Breast epithelium (tissue), 4 donors: ENCODE results near the gene DCLRE1B. TPM values are rescaled to one million over a fixed set of nuclear protein-coding genes. Genes with fewer than 3 reads are reported as not detected.
A peak's percentile ranks its signal among the peaks of the same experiment; 100 is the strongest.
"Not testable (repeated sequence)": the region's sequence is repeated elsewhere in the genome, so short reads cannot be mapped to it uniquely, and the experiment has no call there.

Source experiments
- DNase-seq, 2 donors: peaks; one replicate each; pipeline ENCODE4 v3.0.0-alpha.2; 2019; ENCODE audit warnings: low spot score in 2 of 2
- H3K27ac ChIP-seq, 2 donors: fragments of 200-600 bp; sonication (generic) in 1 of 2; one replicate each; pipeline ENCODE4 v1.5.1; 2016 to 2019; ENCODE audit warnings: mild to moderate bottlenecking in 1 of 2
- H3K27me3 ChIP-seq, 2 donors: fragments of 200-600 bp; sonication (generic) in 1 of 2; one replicate each; pipeline versions ENCODE4 v1.5.1 to v1.6.0; 2017 to 2019; ENCODE audit warnings: control low read depth in 1 of 2, mild to moderate bottlenecking in 1 of 2
- H3K36me3 ChIP-seq: fragments of 200-600 bp; one replicate; pipeline ENCODE4 v1.5.1; 2019
- H3K4me1 ChIP-seq, 2 donors: fragments of 200-600 bp; sonication (generic); one replicate each; pipeline ENCODE4 v1.5.1; 2016 to 2019; ENCODE audit warnings: control low read depth in 1 of 2
- H3K4me3 ChIP-seq, 3 donors: fragments of 200-600 bp; sonication (generic); 1 replicate in 2 of 3; 2 replicates in 1 of 3; pipeline ENCODE4 v1.5.1; 2016 to 2019; ENCODE audit warnings: mild to moderate bottlenecking in 3 of 3, moderate library complexity in 2 of 3
- H3K9me3 ChIP-seq, 2 donors: fragments of 200-600 bp; sonication (generic) in 1 of 2; one replicate each; pipeline ENCODE4 v1.5.1; 2016 to 2019; ENCODE audit warnings: control low read depth in 1 of 2
- CTCF ChIP-seq, 3 donors: fragments of 450-650 bp; IDR thresholded peaks; one replicate each; pipeline ENCODE4 v1.5.1; 2016 to 2017; ENCODE audit warnings: antibody characterized with exemption in 3 of 3, mild to moderate bottlenecking in 3 of 3, moderate library complexity in 3 of 3
- POLR2A ChIP-seq: fragments of 450-650 bp; IDR thresholded peaks from one replicate; pipeline ENCODE4 v1.6.1; 2016; ENCODE audit warnings: antibody characterized with exemption, mild to moderate bottlenecking, moderate library complexity
- POLR2AphosphoS5 ChIP-seq, 3 donors: sonication (generic); formaldehyde crosslinking; IDR thresholded peaks; one replicate each; pipeline ENCODE4 v1.6.1; 2017; ENCODE audit warnings: antibody characterized with exemption in 3 of 3
- intact Hi-C: fragments of 100-400 bp; cut with DNase I; formaldehyde crosslinking; loops from one replicate; pipeline ENCODE4 v1.15.1; 2023; ENCODE audit warnings: low total_unique reads
- total RNA-seq, 3 donors: library from RNA; depleted of rRNA; stranded (reverse); fragments of >200 nt; gene quantifications; one replicate each; pipeline ENCODE4 v1.1.0, GENCODE V29; 2016

The DCLRE1B gene
- total RNA-seq, 3 donors from 2014 or later, result 3.3 to 6.2 (median 3.5) TPM

GRCh38 chr1:113947388-113948107, 42.4 kb downstream of the DCLRE1B start:
- Histone ChIP-seq H3K9me3 (no peaks in the 10 kb centered on the region), H3K27me3 (no peaks in the 10 kb centered on the region), H3K4me3 (peak overlapping the region in 1 of 3 donors; percentile 6), H3K4me1 (no peaks in the 10 kb centered on the region), H3K36me3 (no peaks in the 10 kb centered on the region), H3K27ac (peak overlapping the region; percentile 31 to 60)
- no peak for DNase-seq
- intact Hi-C loops, result no loop called here
- TF ChIP-seq CTCF (IDR thresholded peaks at IDR 0.05) (no peak), POLR2AphosphoS5 (IDR thresholded peaks at IDR 0.05) (no peak), POLR2A (no peak)

GRCh38 chr1:113948151-113948550, 43.0 kb downstream of the DCLRE1B start:
- H3K27me3 ChIP-seq, H3K4me1 ChIP-seq, H3K36me3 ChIP-seq, DNase-seq, H3K9me3 ChIP-seq, H3K4me3 ChIP-seq, intact Hi-C loops: not testable (repeated sequence)
- H3K27ac ChIP-seq, result peak overlapping the region; percentile 31 to 60

DNA sequence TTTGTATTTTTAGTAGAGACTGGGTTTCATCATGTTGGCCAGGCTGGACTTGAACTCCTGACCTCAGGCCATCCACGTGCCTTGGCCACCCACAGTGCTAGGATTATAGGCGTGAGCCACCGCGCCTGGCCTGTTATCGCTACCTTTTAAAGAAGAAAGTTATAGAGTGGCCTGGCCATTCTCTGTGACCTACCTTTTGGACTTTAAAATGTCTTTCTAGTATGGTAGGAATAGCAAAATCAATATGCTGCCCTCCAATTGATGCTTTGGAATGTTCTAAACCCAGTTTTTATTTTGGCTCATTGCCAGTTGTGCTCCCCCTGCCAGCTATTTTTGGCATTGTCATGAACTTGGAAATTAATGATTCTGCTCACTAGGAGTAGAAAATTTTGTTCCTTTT, 43.9 kb downstream of the DCLRE1B start:
- no peak for DNase-seq
- TF ChIP-seq CTCF (IDR thresholded peaks at IDR 0.05) (peak in 1 of 3 donors; percentile 16), POLR2AphosphoS5 (IDR thresholded peaks at IDR 0.05) (no peak), POLR2A (no peak)
- no peaks in the 10 kb centered on the region for H3K36me3 ChIP-seq

DNA sequence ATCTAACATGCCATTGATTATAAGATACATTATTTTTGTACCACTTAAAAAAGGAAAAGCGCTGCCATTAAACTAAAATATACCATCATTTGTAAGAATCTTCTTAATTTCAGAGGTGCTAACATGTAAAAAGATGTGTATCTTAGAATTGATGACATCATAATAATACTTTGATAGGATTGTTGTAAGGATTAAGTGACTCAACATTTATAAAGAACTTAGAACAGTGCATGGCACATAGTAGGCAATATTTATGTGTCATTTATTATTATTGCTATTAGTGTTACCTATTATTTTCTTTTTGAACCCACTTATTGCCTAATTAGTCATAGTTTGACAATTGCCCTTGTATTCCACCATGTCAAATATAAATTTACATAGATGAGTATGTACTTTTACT, 45.8 kb downstream of the DCLRE1B start:
- intact Hi-C loops, result no loop called here
- Histone ChIP-seq H3K9me3 (no peaks in the 10 kb centered on the region), H3K27me3 (no peaks in the 10 kb centered on the region), H3K36me3 (no peaks in the 10 kb centered on the region), H3K4me3 (no peak overlapping the region), H3K27ac (no peak overlapping the region), H3K4me1 (no peaks in the 10 kb centered on the region)
- DNase-seq, result no peak
- TF ChIP-seq POLR2AphosphoS5 (IDR thresholded peaks at IDR 0.05) (no peak), CTCF (IDR thresholded peaks at IDR 0.05) (no peak), POLR2A (no peak)

More for the DNA sequence above, 43.9 kb downstream of the DCLRE1B start:
- no peaks in the 10 kb centered on the region for H3K9me3 ChIP-seq
- no peak overlapping the region for H3K4me3 ChIP-seq
- H3K27me3 ChIP-seq, result no peaks in the 10 kb centered on the region
- intact Hi-C loops, result no loop called here
- H3K4me1 ChIP-seq, result no peaks in the 10 kb centered on the region
- no peak overlapping the region for H3K27ac ChIP-seq

- Histone ChIP-seq H3K36me3 (no peaks in the 10 kb centered on the region), H3K9me3 (no peaks in the 10 kb centered on the region), H3K27ac (no peak overlapping the region), H3K4me3 (no peak overlapping the region), H3K4me1 (no peaks in the 10 kb centered on the region), H3K27me3 (no peaks in the 10 kb centered on the region)
- TF ChIP-seq CTCF (IDR thresholded peaks at IDR 0.05) (no peak), POLR2A (no peak), POLR2AphosphoS5 (IDR thresholded peaks at IDR 0.05) (no peak)
- intact Hi-C loops, result no loop called here
- no peak for DNase-seq
Measured at GRCh38 chr1:113951719-113952118, 46.6 kb downstream of the DCLRE1B start.
